IMR-90 (cell line): Measurements from ENCODE around the gene WNT3. TPM values are rescaled to one million over a fixed set of nuclear protein-coding genes. Genes with fewer than 3 reads are reported as not detected.
A peak's percentile ranks its signal among the peaks of the same experiment; 100 is the strongest.

Experiments used
- ATAC-seq: fragments of 200-7000 bp; cut with Tn5 transposase; 2 replicates; pipeline ENCODE4 v1.9.1; 2020; ENCODE audit warnings: low read depth, mild to moderate bottlenecking, moderate library complexity
- BruUV-seq: library from RNA; stranded (reverse); fragments of 400-500 nt; replicated peaks from 2 replicates; lab custom pipeline; 2021; lab: Mats Ljungman, UMichigan
- CTCF ChIA-PET: fragments of 300-600 bp; formaldehyde crosslinking; extraction: SDS; loops from one replicate; lab custom pipeline; 2021; ENCODE audit warnings: antibody characterized with exemption; lab: Yijun Ruan, JAX
- POLR2A ChIA-PET: fragments of 300-600 bp; sonication (Branson Sonifier 250); formaldehyde crosslinking; loops from one replicate; lab custom pipeline; 2022; ENCODE audit warnings: antibody characterized with exemption; ENCODE audit not compliant: unreplicated experiment; lab: Charles Lee
- DNase-seq: peaks from one replicate; pipeline ENCODE4 v3.0.0; 2013
- H2AFZ ChIP-seq: replicated peaks from 2 replicates; pipeline ENCODE3; 2013; ENCODE audit warnings: low read length, mild to moderate bottlenecking; ENCODE audit not compliant: poor library complexity
- H2AK5ac ChIP-seq: 2 replicates; pipeline ENCODE4 v1.6.1; 2013; ENCODE audit warnings: low read depth, low read length, inconsistent platforms
- H2AK9ac ChIP-seq: replicated peaks from 2 replicates; pipeline ENCODE3; 2013; ENCODE audit warnings: mild to moderate bottlenecking, low read depth, low read length, moderate library complexity; ENCODE audit not compliant: poor library complexity
- H2BK120ac ChIP-seq: 2 replicates; pipeline ENCODE4 v1.6.1; 2013; ENCODE audit warnings: low read depth, low read length, inconsistent platforms
- H2BK15ac ChIP-seq: 3 replicates; pipeline ENCODE4 v1.6.1; 2013; ENCODE audit warnings: low read depth, low read length, inconsistent platforms
- H2BK20ac ChIP-seq: 2 replicates; pipeline ENCODE4 v1.6.1; 2013; ENCODE audit warnings: low read depth, mild to moderate bottlenecking, inconsistent platforms, low read length, moderate library complexity
- H2BK5ac ChIP-seq: 2 replicates; pipeline ENCODE4 v1.6.1; 2013; ENCODE audit warnings: mild to moderate bottlenecking, low read depth, low read length, inconsistent platforms; ENCODE audit not compliant: poor library complexity, severe bottlenecking
- H3K14ac ChIP-seq: replicated peaks from 2 replicates; pipeline ENCODE4 v1.6.1; 2013; ENCODE audit warnings: low read depth, low read length, inconsistent platforms
- H3K18ac ChIP-seq: 2 replicates; pipeline ENCODE4 v1.6.1; 2013; ENCODE audit warnings: low read depth, low read length, control low read depth
- H3K23ac ChIP-seq: 2 replicates; pipeline ENCODE4 v1.6.1; 2013; ENCODE audit warnings: low read depth, low read length, inconsistent platforms
- H3K27ac ChIP-seq: 2 replicates; pipeline ENCODE4 v1.5.1; 2013; ENCODE audit warnings: mild to moderate bottlenecking, control low read depth, low read length; ENCODE audit not compliant: insufficient read depth
- H3K27me3 ChIP-seq: 2 replicates; pipeline ENCODE4 v1.6.1; 2013; ENCODE audit warnings: low read length; ENCODE audit not compliant: control insufficient read depth, insufficient read depth
- H3K36me3 ChIP-seq: 2 replicates; pipeline ENCODE4 v1.6.1; 2013; ENCODE audit warnings: low read length, mixed read lengths; ENCODE audit not compliant: control insufficient read depth, insufficient read depth
- H3K4ac ChIP-seq: 2 replicates; pipeline ENCODE4 v1.6.1; 2013; ENCODE audit warnings: low read depth, low read length, inconsistent platforms
- H3K4me1 ChIP-seq: 2 replicates; pipeline ENCODE4 v1.6.1; 2013; ENCODE audit warnings: low read length, mixed read lengths; ENCODE audit not compliant: control insufficient read depth, insufficient read depth
- H3K4me2 ChIP-seq: 2 replicates; pipeline ENCODE4 v1.6.1; 2013; ENCODE audit warnings: low read depth, mild to moderate bottlenecking, control low read depth, low read length, moderate library complexity
- H3K4me3 ChIP-seq: 2 replicates; pipeline ENCODE4 v1.5.1; 2013; ENCODE audit warnings: low read depth, mild to moderate bottlenecking, control low read depth, low read length, moderate library complexity; ENCODE audit not compliant: insufficient read depth
- H3K56ac ChIP-seq: 2 replicates; pipeline ENCODE4 v1.6.1; 2013; ENCODE audit warnings: low read length, inconsistent platforms; ENCODE audit not compliant: insufficient read depth; ENCODE audit errors: extremely low read depth
- H3K79me1 ChIP-seq, 2 experiments: 2 replicates each; pipeline ENCODE4 v1.6.1; 2013; ENCODE audit warnings: low read length in 2 of 2, inconsistent platforms in 1 of 2, low read depth in 1 of 2
- H3K9ac ChIP-seq: 2 replicates; pipeline ENCODE4 v1.6.1; 2013; ENCODE audit warnings: low read depth, low read length, control low read depth
- H3K9me1 ChIP-seq: 2 replicates; pipeline ENCODE4 v1.6.1; 2013; ENCODE audit warnings: low read length, inconsistent platforms; ENCODE audit not compliant: insufficient read depth
- H3K9me3 ChIP-seq: 2 replicates; pipeline ENCODE4 v1.6.1; 2013; ENCODE audit warnings: low read length; ENCODE audit not compliant: control insufficient read depth, insufficient read depth
- H4K20me1 ChIP-seq: 2 replicates; pipeline ENCODE4 v1.6.1; 2013; ENCODE audit warnings: low read length, inconsistent platforms; ENCODE audit not compliant: insufficient read depth
- H4K5ac ChIP-seq: 2 replicates; pipeline ENCODE4 v1.6.1; 2013; ENCODE audit warnings: mild to moderate bottlenecking, low read depth, low read length, control low read depth
- H4K8ac ChIP-seq, 2 experiments: 2 replicates each; pipeline ENCODE4 v1.6.1; 2013; ENCODE audit warnings: low read depth in 2 of 2, low read length in 2 of 2, control low read depth in 1 of 2, inconsistent platforms in 1 of 2
- H4K91ac ChIP-seq: 2 replicates; pipeline ENCODE4 v1.6.1; 2013; ENCODE audit warnings: low read depth, low read length, inconsistent platforms; ENCODE audit not compliant: insufficient read depth
- BHLHE40 ChIP-seq: fragments of 150-350 bp; IDR thresholded peaks from 2 replicates; pipeline ENCODE4 v1.6.1; 2016; ENCODE audit warnings: mild to moderate bottlenecking, low read depth, low read length
- CEBPB ChIP-seq: IDR thresholded peaks from 2 replicates; pipeline ENCODE4 v1.6.1; 2012; ENCODE audit warnings: low read depth, low read length, improper control_type of control experiment
- CHD1 ChIP-seq: IDR thresholded peaks from 2 replicates; pipeline ENCODE4 v1.6.1; 2012; ENCODE audit warnings: low read depth, low read length, improper control_type of control experiment
- CTCF ChIP-seq: conservative IDR thresholded peaks from 2 replicates; pipeline ENCODE4 v1.5.1; 2012; ENCODE audit warnings: mild to moderate bottlenecking, low read depth, low read length, improper control_type of control experiment
- ELK1 ChIP-seq: fragments of 150-350 bp; IDR thresholded peaks from 2 replicates; pipeline ENCODE4 v1.6.1; 2016; ENCODE audit warnings: low read depth, mild to moderate bottlenecking, low read length, moderate library complexity, borderline replicate concordance
- FOS ChIP-seq: fragments of 150-350 bp; IDR thresholded peaks from 2 replicates; pipeline ENCODE4 v1.6.1; 2016; ENCODE audit warnings: low read depth, low read length
- MAFK ChIP-seq: IDR thresholded peaks from 2 replicates; pipeline ENCODE4 v1.6.1; 2012; ENCODE audit warnings: low read depth, low read length, improper control_type of control experiment
- MAZ ChIP-seq: IDR thresholded peaks from 2 replicates; pipeline ENCODE4 v1.6.1; 2012; ENCODE audit warnings: low read depth, mild to moderate bottlenecking, low read length, improper control_type of control experiment, moderate library complexity, borderline replicate concordance
- MXI1 ChIP-seq: IDR thresholded peaks from 2 replicates; pipeline ENCODE4 v1.6.1; 2012; ENCODE audit warnings: low read depth, mild to moderate bottlenecking, low read length, moderate library complexity, borderline replicate concordance
- NFE2L2 ChIP-seq: fragments of 150-350 bp; IDR thresholded peaks from 2 replicates; pipeline ENCODE4 v1.6.1; 2016; ENCODE audit warnings: low read depth, mild to moderate bottlenecking, low read length
- POLR2A ChIP-seq: IDR thresholded peaks from 2 replicates; pipeline ENCODE4 v1.6.1; 2012; ENCODE audit warnings: mild to moderate bottlenecking, low read depth, low read length
- RAD21 ChIP-seq: IDR thresholded peaks from 2 replicates; pipeline ENCODE4 v1.6.1; 2012; ENCODE audit warnings: low read length, improper control_type of control experiment
- RCOR1 ChIP-seq: IDR thresholded peaks from 2 replicates; pipeline ENCODE4 v1.6.1; 2012; ENCODE audit warnings: mild to moderate bottlenecking, low read length, improper control_type of control experiment; ENCODE audit not compliant: insufficient replicate concordance
- RFX5 ChIP-seq: IDR thresholded peaks from 2 replicates; pipeline ENCODE4 v1.8.0; 2012; ENCODE audit warnings: low read depth, mild to moderate bottlenecking, low read length, moderate library complexity
- SMC3 ChIP-seq: fragments of 150-350 bp; IDR thresholded peaks from 2 replicates; pipeline ENCODE4 v1.6.1; 2016; ENCODE audit warnings: low read depth, mild to moderate bottlenecking, antibody characterized with exemption, low read length, moderate library complexity
- USF2 ChIP-seq: fragments of 150-350 bp; IDR thresholded peaks from 2 replicates; pipeline ENCODE4 v1.6.1; 2017; ENCODE audit warnings: mild to moderate bottlenecking, antibody characterized with exemption, low read length, low read depth
- WGBS, 2 experiments: methylation state at CpG; one replicate each; pipeline versions ENCODE4 v1.1.5 to v1.1.7; 2013; ENCODE audit warnings: missing lambda C conversion rate in 2 of 2; ENCODE audit not compliant: insufficient read length in 1 of 2; ENCODE audit errors: extremely low coverage in 2 of 2; 5-methylcytosine and 5-hydroxymethylcytosine counted together
- dilution Hi-C: fragments of 300-500 bp; cut with HindIII; formaldehyde crosslinking; loops from one replicate; pipeline ENCODE4 v1.14.3; 2018; ENCODE audit warnings: low sequenced_read_pairs; ENCODE audit not compliant: unreplicated experiment
- in situ Hi-C: fragments of 300-500 bp; cut with MboI; formaldehyde crosslinking; loops from 3 replicates; pipeline ENCODE4 v1.14.3; 2019; ENCODE audit warnings: low sequenced_read_pairs, inconsistent platforms, mixed read lengths
- intact Hi-C: fragments of 100-400 bp; cut with micrococcal nuclease; formaldehyde crosslinking; loops from 2 replicates; pipeline ENCODE4 v1.10.0; 2022
- polyA plus RNA-seq, 3 experiments: library from polyadenylated mRNA; depleted of rRNA; stranded (reverse); fragments of >200 nt; gene quantifications; 2 replicates each; pipeline ENCODE4 v1.2.3, GENCODE V29; 2012; ENCODE audit warnings: low replicate concordance in 1 of 3
- total RNA-seq: library from RNA; depleted of rRNA; stranded (reverse); fragments of >200 nt; gene quantifications from 2 replicates; pipeline ENCODE4 v1.2.3, GENCODE V29; 2012

The WNT3 gene
- total and polyA plus RNA-seq, 2 of the 4 experiments (the other 2 are of a cell fraction), result 0.72 to 1.0 TPM

- dilution Hi-C loops (no loop called here), intact Hi-C loops (loop anchor here (5.0 kb wide), 1 partner anchor 76 kb away; no protein-coding TSS in a partner anchor), in situ Hi-C loops (no loop called here)
- POLR2A ChIA-PET, result no interaction called here
- Histone ChIP-seq H3K9me3 (no peaks in the 10 kb centered on the region), H2BK15ac (no peak overlapping the region), H3K14ac (no peak overlapping the region), H3K4ac (no peak overlapping the region), H2AK5ac (no peak overlapping the region), H2BK5ac (no peak overlapping the region), H3K4me2 (no peak overlapping the region), H4K91ac (no peak overlapping the region), H3K4me1 (peaks cover 3% of the 10 kb centered on the region; the same call in 1 of the 2 replicates), H3K36me3 (peaks cover 23% of the 10 kb centered on the region), H2BK20ac (no peak overlapping the region), H4K5ac (no peak overlapping the region), H3K23ac (no peak overlapping the region), H3K79me1 (no peaks in the 10 kb centered on the region), H3K9me1 (peaks cover 4% of the 10 kb centered on the region; the same call in 1 of the 2 replicates), H2BK120ac (no peak overlapping the region), H3K27me3 (no peaks in the 10 kb centered on the region), H2AK9ac (no peak overlapping the region), H4K8ac (no peak overlapping the region), H3K9ac (no peak overlapping the region), H2AFZ (no peak overlapping the region), H3K56ac (no peak overlapping the region), H4K20me1 (no peaks in the 10 kb centered on the region), H3K18ac (no peak overlapping the region), H3K27ac (no peak overlapping the region), H3K4me3 (no peak overlapping the region)
- no peak for ATAC-seq
- WGBS, 2 experiments, result 79% methylated on average over 2 of the region's 4 CpGs; no CpG with 5 or more reads in 1 of the 2 experiments
- CTCF ChIA-PET, result no interaction called here
- TSS peak; percentile 92 for BruUV-seq
- TF ChIP-seq POLR2A (no peak), NFE2L2 (no peak), ELK1 (no peak), CEBPB (no peak), RCOR1 (no peak), MAFK (no peak), USF2 (no peak), MAZ (no peak), RAD21 (no peak), RFX5 (no peak), SMC3 (no peak), CHD1 (no peak), BHLHE40 (no peak), MXI1 (no peak), CTCF (no peak), FOS (no peak)
- DNase-seq, result no peak
Measured at GRCh38 chr17:46756081-46756735, 62.3 kb downstream of the WNT3 start.
